Subcutaneous abdominal adipose tissue (tissue), 5 donors: ENCODE measurements around the gene MAEA.

Source experiments
- H3K27ac ChIP-seq: one replicate; pipeline ENCODE4 v1.7.0; 2013; ENCODE audit warnings: low read depth, mild to moderate bottlenecking, inconsistent platforms, low read length, moderate library complexity
- H3K27me3 ChIP-seq, 5 donors: one replicate each; pipeline ENCODE4 v1.7.0; 2013; ENCODE audit warnings: low read length in 5 of 5, inconsistent platforms in 1 of 5; ENCODE audit not compliant: control insufficient read depth in 5 of 5, insufficient read depth in 4 of 5
- H3K36me3 ChIP-seq, 5 donors: one replicate each; pipeline ENCODE4 v1.7.0; 2013; ENCODE audit warnings: low read length in 5 of 5; ENCODE audit not compliant: control insufficient read depth in 5 of 5, insufficient read depth in 5 of 5
- H3K4me1 ChIP-seq, 5 donors: one replicate each; pipeline ENCODE4 v1.7.0; 2013; ENCODE audit warnings: low read length in 5 of 5, mild to moderate bottlenecking in 3 of 5, moderate library complexity in 1 of 5; ENCODE audit not compliant: control insufficient read depth in 5 of 5, insufficient read depth in 5 of 5
- H3K4me3 ChIP-seq, 5 donors: one replicate each; pipeline ENCODE4 v1.7.0; 2013; ENCODE audit warnings: low read length in 5 of 5, low read depth in 1 of 5
- H3K9ac ChIP-seq, 5 donors: one replicate each; pipeline ENCODE4 v1.7.0; 2013; ENCODE audit warnings: low read length in 5 of 5, mild to moderate bottlenecking in 4 of 5, moderate library complexity in 3 of 5
- H3K9me3 ChIP-seq, 5 donors: one replicate each; pipeline ENCODE4 v1.7.0; 2013; ENCODE audit warnings: low read length in 5 of 5; ENCODE audit not compliant: control insufficient read depth in 5 of 5
- donor health status: healthy.
- donor health status: healthy.
- donor health status: healthy.
- donor health status: healthy.
- donor health status: healthy.

Gene MAEA

DNA sequence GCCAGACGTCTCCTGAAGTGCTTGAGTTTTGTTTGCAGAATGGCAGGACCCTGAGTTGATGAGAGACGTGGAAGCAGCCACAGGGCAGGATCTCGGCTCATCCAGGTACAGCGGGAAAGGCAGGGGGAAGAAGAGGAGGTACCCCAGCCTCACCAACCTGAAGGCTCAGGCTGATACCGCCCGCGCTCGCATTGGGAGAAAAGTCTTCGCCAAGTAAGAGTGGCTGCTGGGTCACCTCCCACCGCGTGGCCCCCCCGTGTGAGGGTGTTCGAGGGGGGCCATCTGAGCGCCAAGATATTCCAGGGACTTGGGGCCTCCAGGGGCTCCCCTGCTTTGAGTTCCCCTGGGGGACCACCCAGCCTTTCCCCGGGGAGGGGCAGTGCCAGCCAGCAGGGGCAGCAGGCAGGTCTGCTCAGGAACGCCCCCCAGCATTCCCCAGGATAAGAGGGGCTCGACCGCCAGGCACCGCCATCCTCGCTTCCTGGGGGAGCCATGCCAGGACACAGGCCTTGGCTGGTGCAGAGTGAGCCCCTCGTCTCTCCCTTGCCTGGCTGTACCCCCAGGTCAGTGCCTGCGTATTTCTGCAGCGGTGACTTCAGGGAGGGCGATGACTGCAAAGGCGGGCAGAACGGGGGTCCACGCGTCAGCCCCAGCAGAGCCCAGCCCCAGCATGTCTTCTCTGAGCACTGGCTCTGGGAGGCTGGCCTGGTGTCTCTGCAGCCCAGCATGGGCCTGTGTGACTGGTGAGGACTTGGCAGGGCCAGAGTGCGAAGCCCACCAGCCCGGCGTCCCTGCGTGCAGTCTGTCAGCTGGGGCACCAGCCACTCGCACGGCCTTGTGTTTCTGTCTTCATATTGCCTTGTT lies 94.3 kb downstream of the MAEA start:
- no peak overlapping the region for H3K27ac ChIP-seq
- H3K36me3 ChIP-seq, result peaks cover 10 to 87% (median 60%) of the 10 kb centered on the region in 5 donors
- H3K9ac ChIP-seq, result no peak overlapping the region

DNA sequence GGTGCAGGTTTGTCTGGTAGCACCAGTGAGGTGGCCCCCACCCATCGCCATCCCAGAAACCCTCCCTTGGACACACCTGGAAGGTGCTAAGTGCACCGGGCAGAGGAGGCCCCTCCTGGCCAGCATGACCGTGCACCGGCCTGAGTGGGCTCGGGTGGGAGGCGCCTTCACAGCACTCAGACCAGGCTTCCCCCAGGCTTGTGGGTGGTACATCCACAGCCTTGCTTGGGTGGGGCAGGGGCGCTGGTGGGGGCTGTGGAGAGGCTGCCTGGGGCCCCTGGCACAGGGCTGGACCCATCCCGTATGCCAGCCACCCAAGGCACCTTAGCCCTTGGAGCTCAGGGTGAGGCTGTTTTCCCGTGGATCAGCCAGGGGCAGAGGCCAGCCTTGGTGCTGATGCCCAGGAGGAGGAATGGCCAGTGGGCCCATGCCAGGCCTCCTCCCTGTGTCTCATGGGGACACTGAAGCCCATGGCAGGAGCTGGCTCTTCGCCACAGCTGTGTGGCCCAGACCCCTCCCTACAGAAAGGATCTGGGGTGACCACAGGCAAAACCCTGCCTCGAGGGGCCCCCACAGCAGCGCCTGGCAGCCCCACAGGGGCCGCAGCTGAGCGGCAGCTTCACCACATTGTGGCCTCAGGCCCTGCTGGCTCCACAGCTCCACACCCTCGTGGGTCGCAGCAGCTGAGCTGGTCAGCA lies 95.1 kb downstream of the MAEA start:
- Histone ChIP-seq H3K9me3 (peaks cover 5 to 10% (median 8%) of the 10 kb centered on the region in 5 donors), H3K27ac (no peak overlapping the region), H3K9ac (no peak overlapping the region), H3K4me1 (no peaks in the 10 kb centered on the region), H3K4me3 (no peak overlapping the region), H3K27me3 (no peaks in the 10 kb centered on the region), H3K36me3 (peaks cover 10 to 83% (median 60%) of the 10 kb centered on the region in 5 donors)

More for the DNA sequence above, 94.3 kb downstream of the MAEA start:
- H3K9me3 ChIP-seq, result peaks cover 5 to 8% (median 7%) of the 10 kb centered on the region in 5 donors
- H3K4me1 ChIP-seq, result no peaks in the 10 kb centered on the region
- no peak overlapping the region for H3K4me3 ChIP-seq
- H3K27me3 ChIP-seq, result no peaks in the 10 kb centered on the region

DNA sequence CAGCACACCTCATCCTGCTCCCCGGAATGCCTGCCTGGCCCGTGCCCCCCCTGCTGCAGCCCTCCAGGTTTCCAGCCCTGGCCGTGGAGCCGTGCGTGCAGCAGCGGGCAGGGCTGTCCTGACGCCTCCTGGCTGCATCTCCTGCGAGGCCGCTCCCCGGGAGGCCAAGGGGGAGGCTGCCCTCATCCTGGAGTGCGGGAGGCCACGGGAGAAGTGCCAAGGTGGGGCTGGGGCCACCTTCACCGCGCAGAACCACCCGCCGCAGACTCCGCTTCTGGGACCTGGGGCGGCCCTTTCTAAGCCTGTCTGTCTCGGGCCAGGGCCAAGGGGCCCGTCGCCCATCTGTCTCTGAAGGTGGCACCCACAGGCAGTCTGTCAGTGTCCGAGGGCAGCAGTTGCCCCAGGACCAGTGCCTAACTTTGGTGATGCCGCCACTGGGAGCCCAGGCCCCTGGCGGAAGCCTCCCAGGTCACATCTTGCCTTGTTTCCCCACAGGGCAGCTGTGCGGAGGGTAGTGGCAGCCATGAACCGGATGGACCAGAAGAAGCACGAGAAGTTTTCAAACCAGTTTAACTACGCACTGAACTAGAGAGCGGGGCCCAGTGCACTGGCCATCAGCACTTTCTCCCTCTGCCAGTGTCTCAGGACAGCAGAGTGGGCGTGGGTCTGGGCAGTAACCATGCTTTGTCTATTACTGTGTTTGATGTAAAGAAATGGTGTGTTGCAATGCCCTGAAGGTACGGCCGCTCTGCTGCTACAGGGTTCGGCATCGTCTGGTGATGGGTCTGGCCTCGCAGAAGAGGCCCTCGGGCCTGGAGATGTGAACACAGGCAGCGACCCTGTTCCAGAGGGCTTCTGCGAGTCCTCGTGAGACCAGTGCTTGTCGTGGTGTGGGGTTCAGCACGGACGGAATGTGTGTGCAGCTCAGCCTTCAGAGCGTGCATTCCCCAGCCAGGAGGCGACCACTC lies 96.0 kb downstream of the MAEA start:
- peaks cover 10 to 74% (median 58%) of the 10 kb centered on the region in 5 donors for H3K36me3 ChIP-seq
- H3K9me3 ChIP-seq, result peaks cover 5 to 10% (median 8%) of the 10 kb centered on the region in 5 donors

More for the DNA sequence above, 96.0 kb downstream of the MAEA start:
- no peak overlapping the region for H3K27ac ChIP-seq
- H3K9ac ChIP-seq, result no peak overlapping the region
- no peak overlapping the region for H3K4me3 ChIP-seq
- H3K4me1 ChIP-seq, result no peaks in the 10 kb centered on the region
- H3K27me3 ChIP-seq, result no peaks in the 10 kb centered on the region
